A673 (cell line): ENCODE data around the gene FBXO10. TPM values are rescaled to one million over a fixed set of nuclear protein-coding genes. Genes with fewer than 3 reads are reported as not detected.
"Not testable (repeated sequence)": the region's sequence is repeated elsewhere in the genome, so short reads cannot be mapped to it uniquely, and the experiment has no call there.

ENCODE experiments used
- BruUV-seq: library from RNA; stranded (reverse); fragments of 400-500 nt; replicated peaks from 2 replicates; lab custom pipeline; 2021; lab: Mats Ljungman, UMichigan
- CTCF ChIA-PET: fragments of 300-600 bp; sonication (Branson Sonifier 250); formaldehyde crosslinking; loops from one replicate; lab custom pipeline; 2022; ENCODE audit warnings: antibody characterized with exemption; lab: Charles Lee
- POLR2A ChIA-PET: fragments of 300-600 bp; sonication (Branson Sonifier 250); formaldehyde crosslinking; loops from one replicate; lab custom pipeline; 2022; ENCODE audit warnings: antibody characterized with exemption; ENCODE audit not compliant: low non-redundant PET; lab: Charles Lee
- DNase-seq: peaks from one replicate; pipeline ENCODE4 v3.0.0-alpha.2; 2015; ENCODE audit warnings: low spot score
- H3K27ac ChIP-seq: fragments of 200-600 bp; sonication (generic); 2 replicates; pipeline ENCODE4 v1.5.1; 2016; ENCODE audit warnings: mixed run types, low read depth, mild to moderate bottlenecking, mixed read lengths, antibody characterized with exemption, low read length; ENCODE audit not compliant: poor library complexity, severe bottlenecking
- H3K27me3 ChIP-seq: fragments of 200-600 bp; sonication (generic); replicated peaks from 2 replicates; pipeline ENCODE4 v1.6.1; 2017; ENCODE audit warnings: mixed run types, low read depth, mild to moderate bottlenecking, mixed read lengths, antibody characterized with exemption, low read length; ENCODE audit not compliant: insufficient read depth, poor library complexity
- H3K36me3 ChIP-seq: fragments of 200-600 bp; sonication (generic); 2 replicates; pipeline ENCODE4 v1.6.1; 2016; ENCODE audit warnings: mixed run types, mild to moderate bottlenecking, mixed read lengths, antibody characterized with exemption, low read length; ENCODE audit not compliant: insufficient read depth, poor library complexity, severe bottlenecking
- H3K4me1 ChIP-seq: fragments of 200-600 bp; sonication (generic); 2 replicates; pipeline ENCODE4 v1.6.1; 2017; ENCODE audit warnings: mixed run types, mild to moderate bottlenecking, mixed read lengths, antibody characterized with exemption, low read length; ENCODE audit not compliant: insufficient read depth, poor library complexity, severe bottlenecking
- H3K4me3 ChIP-seq: fragments of 200-600 bp; sonication (generic); 2 replicates; pipeline ENCODE4 v1.5.1; 2016; ENCODE audit warnings: low read depth, mixed run types, mild to moderate bottlenecking, mixed read lengths, low read length; ENCODE audit not compliant: poor library complexity, severe bottlenecking
- H3K9me3 ChIP-seq: fragments of 200-600 bp; sonication (generic); 2 replicates; pipeline ENCODE4 v1.6.1; 2016; ENCODE audit warnings: mixed run types, low read depth, mild to moderate bottlenecking, mixed read lengths, antibody characterized with exemption, low read length; ENCODE audit not compliant: poor library complexity, severe bottlenecking
- EZH2 ChIP-seq: fragments of 200-600 bp; sonication (generic); IDR thresholded peaks from 2 replicates; pipeline ENCODE4 v1.6.1; 2017; ENCODE audit warnings: borderline replicate concordance, low read depth, mild to moderate bottlenecking, mixed read lengths, antibody characterized with exemption, low read length; ENCODE audit not compliant: poor library complexity, severe bottlenecking
- intact Hi-C: fragments of 100-400 bp; cut with micrococcal nuclease; formaldehyde crosslinking; loops from one replicate; pipeline ENCODE4 v1.10.0; 2022; ENCODE audit not compliant: unreplicated experiment
- total RNA-seq: library from RNA; stranded (reverse); gene quantifications from 2 replicates; pipeline ENCODE4 v1.2.3, GENCODE V29; 2021
- TF ChIP-seq, protein P1 (sequence below): fragments of 300-800, 200-600 bp; sonication (generic); conservative IDR thresholded peaks from 2 replicates; pipeline ENCODE4 v1.5.1; 2017; ENCODE audit warnings: low read depth, mild to moderate bottlenecking, antibody characterized with exemption, low read length, moderate library complexity, mixed read lengths

FBXO10 gene
- total RNA-seq, 1 experiment from 2014 or later: 14.5 TPM

DNA sequence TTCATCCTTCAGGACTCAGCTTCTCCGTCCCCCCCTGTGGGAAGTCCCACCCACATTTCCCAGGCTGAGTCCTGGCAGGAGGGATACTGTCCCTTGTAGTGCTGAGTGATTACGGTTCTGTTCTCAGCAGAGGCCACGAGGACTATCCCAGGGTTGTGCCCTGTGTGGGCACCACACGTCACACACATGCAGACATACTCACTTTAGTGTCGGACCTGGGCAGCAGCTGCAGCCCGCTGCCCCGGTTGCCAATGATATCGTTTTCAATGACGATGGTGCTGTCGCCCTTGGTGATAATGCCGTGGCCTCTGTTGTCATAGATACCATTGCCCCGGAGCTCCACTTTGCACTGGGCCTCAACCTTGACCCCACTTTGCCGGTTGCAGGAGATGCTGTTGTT lies 58.3 kb downstream of the FBXO10 start:
- H3K27ac ChIP-seq: no peak overlapping the region
- intact Hi-C loops: no loop called here
- no peaks in the 10 kb centered on the region for H3K4me1 ChIP-seq
- H3K9me3 ChIP-seq: no peaks in the 10 kb centered on the region
- CTCF ChIA-PET: no interaction called here
- no peaks in the 10 kb centered on the region for H3K36me3 ChIP-seq
- DNase-seq: no peak
- no peak overlapping the region for H3K4me3 ChIP-seq
- POLR2A ChIA-PET: no interaction called here
- BruUV-seq: no TSS peak
- no peaks in the 10 kb centered on the region for H3K27me3 ChIP-seq
- TF ChIP-seq EZH2: no peak
- TF ChIP-seq, protein P1, sequence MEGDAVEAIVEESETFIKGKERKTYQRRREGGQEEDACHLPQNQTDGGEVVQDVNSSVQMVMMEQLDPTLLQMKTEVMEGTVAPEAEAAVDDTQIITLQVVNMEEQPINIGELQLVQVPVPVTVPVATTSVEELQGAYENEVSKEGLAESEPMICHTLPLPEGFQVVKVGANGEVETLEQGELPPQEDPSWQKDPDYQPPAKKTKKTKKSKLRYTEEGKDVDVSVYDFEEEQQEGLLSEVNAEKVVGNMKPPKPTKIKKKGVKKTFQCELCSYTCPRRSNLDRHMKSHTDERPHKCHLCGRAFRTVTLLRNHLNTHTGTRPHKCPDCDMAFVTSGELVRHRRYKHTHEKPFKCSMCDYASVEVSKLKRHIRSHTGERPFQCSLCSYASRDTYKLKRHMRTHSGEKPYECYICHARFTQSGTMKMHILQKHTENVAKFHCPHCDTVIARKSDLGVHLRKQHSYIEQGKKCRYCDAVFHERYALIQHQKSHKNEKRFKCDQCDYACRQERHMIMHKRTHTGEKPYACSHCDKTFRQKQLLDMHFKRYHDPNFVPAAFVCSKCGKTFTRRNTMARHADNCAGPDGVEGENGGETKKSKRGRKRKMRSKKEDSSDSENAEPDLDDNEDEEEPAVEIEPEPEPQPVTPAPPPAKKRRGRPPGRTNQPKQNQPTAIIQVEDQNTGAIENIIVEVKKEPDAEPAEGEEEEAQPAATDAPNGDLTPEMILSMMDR: no peak

DNA sequence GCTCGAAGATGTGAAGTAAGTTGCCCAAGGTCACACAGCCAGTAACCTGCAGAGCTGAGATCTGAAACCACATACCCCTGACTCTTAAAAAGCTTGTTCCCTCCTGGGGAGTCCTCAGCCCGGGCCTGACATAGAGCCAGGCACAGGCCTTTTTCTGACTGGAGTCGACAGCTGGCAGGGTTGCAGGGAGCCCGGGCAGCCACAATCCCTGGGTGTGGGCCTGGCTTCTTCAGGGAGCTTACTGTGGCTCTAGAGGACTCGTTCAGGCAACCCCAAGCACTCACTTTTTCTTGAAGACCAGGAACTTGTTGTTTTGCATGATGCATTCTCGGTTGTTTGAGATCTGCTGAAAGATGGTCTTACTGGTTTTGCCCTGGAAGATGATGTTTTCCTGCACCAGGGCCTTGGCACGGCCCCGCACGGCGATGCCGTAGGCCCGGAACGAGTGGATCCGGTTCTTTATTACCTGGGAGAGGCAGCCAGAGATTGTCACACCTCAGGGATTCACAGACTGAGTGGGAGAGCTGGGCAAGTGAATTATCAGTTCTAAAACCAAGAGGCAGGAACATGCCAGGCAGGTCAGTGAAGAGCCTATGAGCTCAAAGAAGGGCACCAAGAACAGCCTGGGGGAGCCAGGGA lies 60.4 kb downstream of the FBXO10 start:
- BruUV-seq: no TSS peak
- Histone ChIP-seq H3K27ac (no peak overlapping the region), H3K4me1 (no peaks in the 10 kb centered on the region), H3K9me3 (no peaks in the 10 kb centered on the region), H3K27me3 (no peaks in the 10 kb centered on the region), H3K4me3 (no peak overlapping the region), H3K36me3 (no peaks in the 10 kb centered on the region)
- POLR2A ChIA-PET: no interaction called here
- TF ChIP-seq EZH2: no peak
- TF ChIP-seq, protein P1: no peak
- no peak for DNase-seq
- CTCF ChIA-PET: no interaction called here
- intact Hi-C loops: no loop called here

DNA sequence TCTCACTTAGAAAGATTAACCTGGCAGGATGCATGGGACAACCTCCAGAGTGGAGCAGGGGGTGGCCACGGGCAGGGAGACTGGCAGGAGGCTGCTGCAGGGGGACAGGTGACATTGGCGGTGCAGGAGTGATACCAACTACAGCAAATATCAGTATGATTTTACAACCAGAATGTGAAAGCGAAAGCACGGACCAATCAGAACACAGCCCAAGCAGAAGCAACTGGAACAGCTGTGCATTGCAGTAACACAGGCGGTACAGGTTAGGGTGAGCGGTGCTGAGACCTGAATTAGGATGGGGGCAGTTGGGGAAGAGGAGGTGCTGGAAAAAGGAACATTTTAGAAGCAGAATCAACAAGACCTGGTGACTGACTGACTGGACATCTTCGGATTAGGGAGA lies 61.2 kb downstream of the FBXO10 start:
- no peaks in the 10 kb centered on the region for H3K9me3 ChIP-seq
- H3K4me3 ChIP-seq: no peak overlapping the region
- intact Hi-C loops: no loop called here
- BruUV-seq: no TSS peak
- DNase-seq: no peak
- H3K4me1 ChIP-seq: no peaks in the 10 kb centered on the region
- H3K27me3 ChIP-seq: no peaks in the 10 kb centered on the region
- ChIA-PET CTCF (no interaction called here), POLR2A (no interaction called here)
- H3K36me3 ChIP-seq: no peaks in the 10 kb centered on the region
- TF ChIP-seq EZH2: no peak
- TF ChIP-seq, protein P1: no peak
- no peak overlapping the region for H3K27ac ChIP-seq

DNA sequence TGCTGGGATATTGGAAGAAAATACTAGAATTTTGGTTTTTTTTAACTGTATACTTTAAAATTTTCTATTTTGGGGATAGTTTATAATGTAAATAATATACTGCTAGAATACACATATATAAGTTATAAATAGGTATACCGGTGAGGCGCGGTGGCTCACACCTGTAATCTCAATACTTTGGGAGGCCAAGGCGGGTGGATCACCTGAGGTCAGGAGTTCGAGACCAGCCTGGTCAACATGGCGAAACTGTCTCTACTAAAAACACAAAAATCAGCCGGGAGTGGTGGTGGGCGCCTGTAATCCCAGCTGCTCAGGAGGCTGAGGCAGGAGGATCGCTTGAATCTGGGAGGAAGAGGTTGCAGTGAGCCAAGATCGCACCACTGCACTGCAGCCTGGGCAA lies 61.8 kb downstream of the FBXO10 start:
- BruUV-seq, H3K9me3 ChIP-seq, intact Hi-C loops, DNase-seq, H3K4me1 ChIP-seq, CTCF ChIA-PET, H3K27me3 ChIP-seq, POLR2A ChIA-PET, H3K4me3 ChIP-seq, H3K27ac ChIP-seq, H3K36me3 ChIP-seq: not testable (repeated sequence)
